ENCODE results near the gene NT5M.
A peak's percentile ranks its signal among the peaks of the same experiment; 100 is the strongest.
"Not testable (repeated sequence)": the region's sequence is repeated elsewhere in the genome, so short reads cannot be mapped to it uniquely, and the experiment has no call there.

Gene NT5M

DNA sequence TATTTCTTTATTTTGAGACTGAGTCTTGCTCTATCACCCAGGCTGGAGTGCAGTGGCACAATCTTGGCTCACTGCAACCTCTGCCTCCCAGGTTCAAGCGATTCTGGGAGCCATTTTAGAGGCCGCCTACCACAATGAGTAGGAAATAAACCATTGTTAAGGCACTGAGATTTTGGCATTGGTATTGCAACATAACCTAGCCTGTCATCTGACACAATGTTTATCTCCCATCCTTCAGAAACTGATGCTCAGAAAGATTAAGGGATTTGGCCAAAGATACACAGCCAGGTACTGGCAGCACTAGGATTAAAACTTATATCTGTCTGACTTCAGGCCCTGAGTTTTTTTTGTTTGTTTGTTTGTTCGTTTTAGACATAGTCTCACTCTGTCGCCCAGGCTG, 14.1 kb upstream of the NT5M start:
- DNase-seq (ENCODE audit: low read depth): no peak
- H3K4me3 ChIP-seq (ENCODE audit: low read depth, low read length): no peak overlapping the region
- TF ChIP-seq, protein P1, sequence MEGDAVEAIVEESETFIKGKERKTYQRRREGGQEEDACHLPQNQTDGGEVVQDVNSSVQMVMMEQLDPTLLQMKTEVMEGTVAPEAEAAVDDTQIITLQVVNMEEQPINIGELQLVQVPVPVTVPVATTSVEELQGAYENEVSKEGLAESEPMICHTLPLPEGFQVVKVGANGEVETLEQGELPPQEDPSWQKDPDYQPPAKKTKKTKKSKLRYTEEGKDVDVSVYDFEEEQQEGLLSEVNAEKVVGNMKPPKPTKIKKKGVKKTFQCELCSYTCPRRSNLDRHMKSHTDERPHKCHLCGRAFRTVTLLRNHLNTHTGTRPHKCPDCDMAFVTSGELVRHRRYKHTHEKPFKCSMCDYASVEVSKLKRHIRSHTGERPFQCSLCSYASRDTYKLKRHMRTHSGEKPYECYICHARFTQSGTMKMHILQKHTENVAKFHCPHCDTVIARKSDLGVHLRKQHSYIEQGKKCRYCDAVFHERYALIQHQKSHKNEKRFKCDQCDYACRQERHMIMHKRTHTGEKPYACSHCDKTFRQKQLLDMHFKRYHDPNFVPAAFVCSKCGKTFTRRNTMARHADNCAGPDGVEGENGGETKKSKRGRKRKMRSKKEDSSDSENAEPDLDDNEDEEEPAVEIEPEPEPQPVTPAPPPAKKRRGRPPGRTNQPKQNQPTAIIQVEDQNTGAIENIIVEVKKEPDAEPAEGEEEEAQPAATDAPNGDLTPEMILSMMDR (IDR thresholded peaks at IDR 0.05; ENCODE audit: low read depth, low read length, missing control alignments): no peak

DNA sequence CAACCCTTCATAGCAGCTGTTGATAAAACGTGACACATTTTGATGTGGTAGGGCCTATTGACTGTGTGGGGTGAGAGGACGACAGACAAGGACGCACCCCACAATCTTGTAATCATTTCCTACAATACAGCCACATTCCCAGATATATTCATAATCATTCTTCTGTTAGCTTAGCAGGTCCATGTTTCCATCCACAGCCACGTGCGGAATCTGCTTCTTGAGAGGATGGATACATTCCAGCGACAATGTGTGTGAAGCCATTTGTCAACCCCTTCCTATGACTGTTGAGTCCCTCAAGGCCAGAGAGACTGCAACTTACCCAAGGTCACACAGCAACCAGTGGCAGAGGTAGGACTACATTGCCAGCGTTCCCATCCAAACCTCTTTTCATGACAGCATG, 13.5 kb upstream of the NT5M start:
- DNase-seq (ENCODE audit: low read depth): no peak
- H3K4me3 ChIP-seq (ENCODE audit: low read depth, low read length): no peak overlapping the region
- TF ChIP-seq, protein P1 (IDR thresholded peaks at IDR 0.05; ENCODE audit: low read depth, low read length, missing control alignments): no peak

DNA sequence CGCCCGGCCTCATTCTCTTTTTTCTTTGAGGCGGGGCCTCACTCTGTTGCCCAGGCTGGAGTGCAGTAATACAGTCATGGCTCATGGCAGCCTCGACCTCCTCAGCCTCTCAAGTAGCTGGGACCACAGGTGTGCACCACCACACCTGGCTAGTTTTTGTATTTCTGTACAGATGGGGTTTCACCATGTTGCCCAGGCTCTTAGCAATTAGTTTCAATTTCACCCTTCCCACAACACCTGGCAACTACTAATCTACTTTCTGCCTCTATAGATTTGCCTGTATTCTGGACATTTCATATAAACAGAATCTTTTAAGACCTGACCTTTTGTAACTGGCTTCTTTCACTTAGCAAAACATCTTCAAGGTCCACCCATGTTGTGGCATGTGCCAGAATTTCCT, 8.0 kb upstream of the NT5M start:
- TF ChIP-seq, protein P1 (IDR thresholded peaks at IDR 0.05; ENCODE audit: low read depth, low read length, missing control alignments): no peak
- no peak overlapping the region for H3K4me3 ChIP-seq (ENCODE audit: low read depth, low read length)
- no peak for DNase-seq (ENCODE audit: low read depth)

DNA sequence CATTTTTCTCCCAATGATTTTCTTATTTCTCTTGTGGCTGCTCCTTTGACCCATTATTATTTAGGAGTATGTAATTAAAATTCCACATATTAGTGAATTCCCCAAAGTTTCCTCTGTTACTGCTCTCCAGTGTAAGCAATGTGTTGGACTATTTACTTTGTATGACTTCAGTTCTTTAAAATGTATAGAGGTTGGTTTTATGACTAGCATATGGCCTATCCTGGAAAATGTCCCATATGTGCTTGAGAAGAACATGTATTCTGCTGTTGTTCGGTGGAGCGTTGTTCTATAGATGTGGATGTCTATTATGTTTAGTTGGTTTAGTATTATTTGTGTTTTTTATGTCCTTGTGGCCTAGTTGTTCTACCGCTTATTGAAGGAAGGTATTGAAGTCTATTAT, 6.0 kb upstream of the NT5M start:
- TF ChIP-seq, protein P1 (IDR thresholded peaks at IDR 0.05; ENCODE audit: low read depth, low read length, missing control alignments): no peak
- H3K4me3 ChIP-seq (ENCODE audit: low read depth, low read length): no peak overlapping the region
- DNase-seq (ENCODE audit: low read depth): no peak

DNA sequence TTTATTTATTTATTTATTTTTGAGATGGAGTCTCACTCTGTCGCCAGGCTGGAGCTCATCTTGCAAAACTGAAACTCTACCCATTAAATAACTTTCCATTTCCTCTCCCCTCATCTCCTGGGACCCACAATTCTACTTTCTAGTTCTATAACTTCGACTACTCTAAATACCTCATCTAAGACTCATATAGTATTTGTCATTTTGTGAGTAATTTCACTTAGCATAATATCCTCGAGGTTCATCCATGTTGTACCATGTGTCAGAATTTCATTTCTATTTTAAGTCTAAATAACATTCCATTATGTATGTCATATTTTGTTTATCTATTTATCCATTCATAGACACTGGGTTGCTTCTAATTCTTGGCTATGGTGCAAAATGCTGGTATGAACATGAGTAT, 5.1 kb upstream of the NT5M start:
- no peak for DNase-seq (ENCODE audit: low read depth)
- TF ChIP-seq, protein P1 (IDR thresholded peaks at IDR 0.05; ENCODE audit: low read depth, low read length, missing control alignments): no peak
- no peak overlapping the region for H3K4me3 ChIP-seq (ENCODE audit: low read depth, low read length)

DNA sequence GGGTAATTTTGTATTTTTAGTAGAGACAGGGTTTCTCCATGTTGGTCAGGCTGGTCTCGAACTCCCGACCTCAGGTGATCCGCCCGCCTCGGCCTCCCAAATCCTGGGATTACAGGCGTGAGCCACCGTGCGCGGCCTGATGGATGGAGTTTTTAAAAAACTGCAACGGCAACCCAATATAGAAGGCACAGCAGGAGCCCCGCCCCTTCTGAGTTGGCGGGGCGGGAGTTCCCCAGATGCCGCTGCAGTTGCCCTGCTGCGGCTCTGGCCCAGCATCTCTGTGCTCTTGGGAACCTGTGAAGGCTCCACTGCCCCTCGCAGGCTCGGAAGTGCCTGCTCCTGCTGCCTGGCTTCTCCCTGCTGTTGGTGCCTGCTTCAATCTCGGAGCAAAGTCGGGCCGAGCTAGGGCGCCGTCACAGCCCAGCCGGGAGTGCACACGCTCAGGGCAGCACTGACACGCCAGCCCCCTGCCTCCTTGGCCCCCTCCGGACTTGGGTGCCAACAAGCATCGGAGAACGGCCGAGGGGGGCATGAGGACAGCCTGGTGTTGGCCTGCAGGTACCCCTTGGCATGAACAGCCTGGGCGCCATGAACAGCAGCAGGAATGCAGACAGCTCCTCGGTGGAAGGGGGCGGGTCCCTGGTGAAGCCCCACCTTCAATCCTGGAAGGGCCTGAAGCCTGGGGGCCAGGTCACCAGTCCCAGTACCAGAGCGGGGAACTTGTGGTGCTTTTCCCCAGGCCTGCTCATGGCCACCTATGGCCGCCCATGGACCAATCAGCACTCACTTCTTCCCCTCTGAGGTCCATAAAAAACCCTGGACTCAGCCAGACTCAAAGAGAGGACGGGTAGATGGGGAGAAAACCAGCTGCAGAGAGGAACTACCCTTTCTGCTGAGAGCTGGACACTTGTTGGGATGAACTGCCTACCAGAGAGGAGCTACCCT, 2.3 kb upstream of the NT5M start:
- peak overlapping the region; percentile 59 for H3K4me3 ChIP-seq (ENCODE audit: low read depth, low read length)
- TF ChIP-seq, protein P1 (IDR thresholded peaks at IDR 0.05; ENCODE audit: low read depth, low read length, missing control alignments): no peak
- no peak for DNase-seq (ENCODE audit: low read depth)

DNA sequence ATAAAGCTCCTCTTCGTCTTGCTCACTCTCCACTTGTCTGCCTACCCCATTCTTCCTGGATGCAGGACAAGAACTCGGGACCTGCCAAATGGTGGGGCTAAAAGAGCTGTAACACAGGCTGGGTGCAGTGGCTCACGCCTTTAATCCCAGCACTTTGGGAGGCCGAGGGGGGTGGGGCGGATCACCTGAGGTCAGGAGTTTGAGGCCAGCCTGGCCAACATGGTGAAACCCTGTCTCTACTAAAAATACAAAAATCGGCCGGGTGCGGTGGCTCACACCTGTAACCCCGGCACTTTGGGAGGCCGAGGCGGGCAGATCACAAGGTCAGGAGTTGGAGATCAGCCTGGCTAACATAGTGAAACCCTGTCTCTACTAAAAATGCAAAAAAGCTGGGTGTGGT, 1.5 kb upstream of the NT5M start:
- H3K4me3 ChIP-seq (ENCODE audit: low read depth, low read length); DNase-seq (ENCODE audit: low read depth): not testable (repeated sequence)
